ENCODE results near the gene EXOC2.

GRCh38 chr6:583116-583515 lies 109.8 kb downstream of the EXOC2 start:
- no peak for TF ChIP-seq ZFP30 (CRISPR knock-in tag; IDR thresholded peaks at IDR 0.05)
- TF ChIP-seq ZFP3 (CRISPR knock-in tag; IDR thresholded peaks at IDR 0.05) = no peak

Measured in SK-N-SH treated with all-trans-retinoic acid at 6 μM for 48 hours (cell line).